ENCODE measurements around the gene RDH13. TPM values are rescaled to one million over a fixed set of nuclear protein-coding genes. Genes with fewer than 3 reads are reported as not detected.
"Not testable (repeated sequence)": the region's sequence is repeated elsewhere in the genome, so short reads cannot be mapped to it uniquely, and the experiment has no call there.

Gene RDH13
- total and polyA plus RNA-seq, 8 donors = 10.9 to 27.1 (median 14.5) TPM

DNA sequence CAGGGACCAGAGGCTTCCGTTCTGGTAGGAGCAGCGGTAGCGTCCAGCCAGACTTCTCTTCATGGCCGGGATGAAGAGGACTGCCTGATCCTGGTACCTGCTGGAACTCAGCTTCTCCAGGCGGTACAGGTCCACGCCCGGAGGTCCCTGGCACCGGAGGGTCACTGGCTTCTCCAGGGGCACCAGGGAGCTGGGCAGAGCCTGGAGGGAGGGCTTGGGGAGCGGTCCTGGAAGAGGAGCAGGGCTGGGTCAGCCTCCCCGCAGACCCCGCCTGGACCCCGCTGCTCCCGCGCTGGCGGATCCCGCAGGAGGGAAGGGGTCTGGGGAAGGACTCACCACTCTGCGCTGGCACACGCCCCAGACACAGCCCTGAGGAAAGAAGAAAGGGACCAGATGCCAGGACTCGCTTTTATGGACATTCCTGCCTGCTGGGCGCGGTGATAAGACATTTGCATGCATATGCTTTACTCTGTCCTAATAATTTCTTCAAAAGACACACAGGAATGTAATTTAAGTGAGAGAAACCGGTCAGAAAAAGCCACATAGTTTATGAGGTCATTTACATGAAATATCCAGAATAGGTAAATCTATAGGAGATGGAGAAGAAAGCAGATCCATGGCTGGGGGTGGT lies 30.7 kb downstream of the RDH13 start:
- no peaks in the 10 kb centered on the region for H3K36me3 ChIP-seq
- H3K4me1 ChIP-seq = no peaks in the 10 kb centered on the region
- H3K4me3 ChIP-seq = no peak overlapping the region
- no peak overlapping the region for H3K27ac ChIP-seq
- intact Hi-C loops (cut with DNase I) = no loop called here
- TF ChIP-seq, protein P1, sequence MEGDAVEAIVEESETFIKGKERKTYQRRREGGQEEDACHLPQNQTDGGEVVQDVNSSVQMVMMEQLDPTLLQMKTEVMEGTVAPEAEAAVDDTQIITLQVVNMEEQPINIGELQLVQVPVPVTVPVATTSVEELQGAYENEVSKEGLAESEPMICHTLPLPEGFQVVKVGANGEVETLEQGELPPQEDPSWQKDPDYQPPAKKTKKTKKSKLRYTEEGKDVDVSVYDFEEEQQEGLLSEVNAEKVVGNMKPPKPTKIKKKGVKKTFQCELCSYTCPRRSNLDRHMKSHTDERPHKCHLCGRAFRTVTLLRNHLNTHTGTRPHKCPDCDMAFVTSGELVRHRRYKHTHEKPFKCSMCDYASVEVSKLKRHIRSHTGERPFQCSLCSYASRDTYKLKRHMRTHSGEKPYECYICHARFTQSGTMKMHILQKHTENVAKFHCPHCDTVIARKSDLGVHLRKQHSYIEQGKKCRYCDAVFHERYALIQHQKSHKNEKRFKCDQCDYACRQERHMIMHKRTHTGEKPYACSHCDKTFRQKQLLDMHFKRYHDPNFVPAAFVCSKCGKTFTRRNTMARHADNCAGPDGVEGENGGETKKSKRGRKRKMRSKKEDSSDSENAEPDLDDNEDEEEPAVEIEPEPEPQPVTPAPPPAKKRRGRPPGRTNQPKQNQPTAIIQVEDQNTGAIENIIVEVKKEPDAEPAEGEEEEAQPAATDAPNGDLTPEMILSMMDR (IDR thresholded peaks at IDR 0.05) = no peak
- DNase-seq = no peak
- H3K27me3 ChIP-seq = no peaks in the 10 kb centered on the region
- no peaks in the 10 kb centered on the region for H3K9me3 ChIP-seq
- no peak for FAIRE-seq
- WGBS, 2 donors = 69 to 92% methylated on average over 20 to 22 of the region's 22 CpGs
- ATAC-seq = no peak

DNA sequence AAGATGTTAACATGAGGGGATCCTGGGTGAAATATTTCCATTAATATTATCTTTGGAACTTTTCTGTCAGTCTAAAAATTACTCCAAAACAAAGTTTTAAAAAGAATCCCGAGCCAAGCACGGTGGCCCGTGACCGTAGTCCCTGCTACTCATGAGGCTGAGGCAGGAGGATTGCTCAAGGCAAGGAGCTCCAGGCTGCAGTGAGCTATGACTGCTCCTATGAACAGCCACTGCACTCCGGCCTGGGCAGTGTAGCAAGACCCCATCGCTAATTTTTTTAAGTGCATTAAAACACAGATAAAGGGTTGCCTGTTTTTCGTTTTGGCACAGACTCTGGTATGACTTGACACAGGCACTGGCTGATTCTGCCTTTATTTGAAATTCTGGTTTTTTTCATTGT lies 31.8 kb downstream of the RDH13 start:
- Histone ChIP-seq H3K27ac (no peak overlapping the region), H3K4me3 (no peak overlapping the region), H3K27me3 (no peaks in the 10 kb centered on the region), H3K9me3 (no peaks in the 10 kb centered on the region), H3K36me3 (no peaks in the 10 kb centered on the region), H3K4me1 (no peaks in the 10 kb centered on the region)
- no peak for ATAC-seq
- 73 to 88% methylated on average over 7 of the region's 7 CpGs for WGBS, 2 donors
- TF ChIP-seq, protein P1 (IDR thresholded peaks at IDR 0.05) = no peak
- no peak for FAIRE-seq
- intact Hi-C loops (cut with DNase I) = no loop called here
- no peak for DNase-seq

DNA sequence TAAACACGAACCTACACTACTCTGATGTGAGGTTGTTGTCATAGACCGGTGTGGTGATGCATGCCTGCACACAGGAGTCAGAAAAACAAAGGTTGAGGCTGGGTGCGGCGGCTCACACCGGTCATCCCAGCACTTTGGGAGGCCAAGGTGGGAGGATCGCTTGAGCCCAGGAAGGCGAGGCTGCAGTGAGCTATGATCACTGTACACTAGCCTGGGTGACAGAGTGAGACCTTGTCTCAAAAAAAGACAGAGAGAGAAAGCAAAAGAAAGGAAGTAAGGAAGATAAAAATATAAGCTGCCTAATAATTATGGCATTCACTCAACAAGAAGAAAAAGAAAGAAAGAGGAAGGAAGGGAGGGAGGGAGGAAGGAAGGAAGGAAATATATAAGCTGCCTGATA lies 34.2 kb downstream of the RDH13 start:
- H3K9me3 ChIP-seq = no peaks in the 10 kb centered on the region
- no peak overlapping the region for H3K4me3 ChIP-seq
- ATAC-seq (no peak), DNase-seq (no peak), FAIRE-seq (no peak)
- intact Hi-C loops (cut with DNase I) = no loop called here
- H3K36me3 ChIP-seq = no peaks in the 10 kb centered on the region
- TF ChIP-seq, protein P1 (IDR thresholded peaks at IDR 0.05) = no peak
- no peak overlapping the region for H3K27ac ChIP-seq
- H3K27me3 ChIP-seq = no peaks in the 10 kb centered on the region
- 75 to 86% methylated on average over 7 of the region's 7 CpGs for WGBS, 2 donors
- no peaks in the 10 kb centered on the region for H3K4me1 ChIP-seq

DNA sequence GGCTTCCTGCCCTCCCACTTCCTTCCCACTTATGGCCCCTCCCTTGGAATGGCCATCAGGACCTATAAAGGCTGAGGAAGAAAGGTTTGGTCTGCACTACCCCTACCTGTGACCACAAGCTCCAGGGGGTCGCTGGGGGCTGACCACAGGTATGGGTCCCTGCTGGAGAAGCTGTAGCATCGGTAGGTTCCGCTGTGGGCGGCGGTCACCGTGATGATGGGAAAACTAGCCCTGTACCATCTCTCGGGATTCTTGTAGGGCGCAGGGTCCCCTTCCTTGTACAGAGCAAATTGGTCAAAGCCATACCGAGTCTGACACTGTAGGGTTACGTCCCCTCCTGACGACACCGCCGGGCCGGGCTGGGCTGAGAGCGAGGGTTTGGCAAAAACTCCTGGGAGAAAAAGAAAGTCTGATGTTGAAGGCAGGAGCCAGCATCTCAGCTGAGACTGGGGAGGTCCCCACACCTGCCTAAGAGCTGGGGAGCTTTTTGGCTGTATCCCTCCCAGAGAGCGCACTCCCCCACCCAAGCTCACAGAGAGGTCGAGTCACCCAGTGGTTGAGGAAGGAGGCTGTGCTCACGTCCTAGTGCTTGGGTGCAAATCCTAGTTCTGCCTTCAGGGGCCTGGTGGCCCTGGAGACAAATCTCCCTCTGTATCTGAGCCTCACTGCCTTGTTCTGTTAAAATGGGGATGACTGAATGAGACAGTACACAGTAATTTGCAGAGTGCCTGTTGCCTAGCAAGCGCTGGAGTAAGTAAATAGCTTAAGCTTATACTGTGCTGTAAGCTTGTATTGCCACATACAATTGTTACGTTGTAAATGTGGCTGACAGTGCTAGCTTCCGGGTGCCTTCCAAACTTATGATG lies 35.2 kb downstream of the RDH13 start:
- Histone ChIP-seq H3K36me3 (no peaks in the 10 kb centered on the region), H3K4me1 (no peaks in the 10 kb centered on the region), H3K27me3 (no peaks in the 10 kb centered on the region), H3K4me3 (no peak overlapping the region), H3K27ac (no peak overlapping the region), H3K9me3 (no peaks in the 10 kb centered on the region)
- ATAC-seq = no peak
- TF ChIP-seq, protein P1 (IDR thresholded peaks at IDR 0.05) = no peak
- intact Hi-C loops (cut with DNase I) = no loop called here
- FAIRE-seq = no peak
- DNase-seq = no peak
- WGBS, 2 donors = 70 to 81% methylated on average over 21 of the region's 21 CpGs

DNA sequence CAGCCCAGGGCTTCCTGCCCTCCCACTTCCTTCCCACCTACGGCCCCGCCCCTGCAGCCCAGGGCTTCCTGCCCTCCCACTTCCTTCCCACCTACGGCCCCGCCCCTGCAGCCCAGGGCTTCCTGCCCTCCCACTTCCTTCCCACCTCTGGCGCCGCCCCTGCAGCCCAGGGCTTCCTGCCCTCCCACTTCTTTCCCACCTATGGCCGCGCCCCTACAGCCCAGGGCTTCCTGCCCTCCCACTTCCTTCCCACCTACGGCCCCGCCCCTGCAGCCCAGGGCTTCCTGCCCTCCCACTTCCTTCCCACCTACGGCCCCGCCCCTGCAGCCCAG lies 35.8 kb downstream of the RDH13 start:
- intact Hi-C loops (cut with DNase I); H3K36me3 ChIP-seq; H3K9me3 ChIP-seq; FAIRE-seq; DNase-seq; H3K4me3 ChIP-seq; H3K27ac ChIP-seq; ATAC-seq; H3K27me3 ChIP-seq; H3K4me1 ChIP-seq: not testable (repeated sequence)
- 84 to 100% methylated on average over 1 to 10 of the region's 12 CpGs for WGBS, 2 donors

Data from pancreas (tissue), 10 donors.